GM21526 (cell line): Measurements from ENCODE around the gene APOM.

Experiments
- ATAC-seq: cut with Tn5 transposase; IDR thresholded peaks from one replicate; pipeline ENCODE4 v1.9.1; 2021; ENCODE audit warnings: moderate library complexity; ENCODE audit not compliant: unreplicated experiment, low FRiP score

The APOM gene

DNA sequence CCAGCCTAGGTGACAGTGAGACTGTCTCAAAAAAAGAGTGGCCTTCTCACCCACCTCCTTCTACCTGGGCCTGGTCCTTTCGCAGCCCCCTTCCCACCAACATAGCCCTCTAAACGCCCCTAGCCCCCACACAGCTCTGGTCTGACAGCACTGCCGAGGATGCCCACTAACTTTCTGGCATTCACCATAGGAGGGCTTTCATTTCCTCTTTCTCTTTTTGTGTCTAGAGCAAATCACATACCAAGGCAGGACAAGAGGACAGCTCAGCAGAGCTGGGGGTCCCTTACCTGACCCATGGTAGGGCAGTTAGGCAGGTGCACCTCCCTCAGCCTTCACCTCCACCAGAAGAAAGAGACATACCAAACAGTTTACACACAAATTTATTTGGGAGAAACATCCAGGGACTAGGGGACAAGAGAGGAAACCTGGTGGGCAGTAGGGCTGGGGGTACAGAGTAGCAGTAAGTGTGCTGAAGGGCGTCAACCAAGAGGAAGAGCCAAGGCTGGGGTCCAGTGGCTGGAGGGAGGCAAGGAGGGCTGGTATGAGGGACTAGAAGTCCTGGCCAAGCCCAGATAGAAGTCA lies 20.7 kb downstream of the APOM start:
- ATAC-seq, result no peak

DNA sequence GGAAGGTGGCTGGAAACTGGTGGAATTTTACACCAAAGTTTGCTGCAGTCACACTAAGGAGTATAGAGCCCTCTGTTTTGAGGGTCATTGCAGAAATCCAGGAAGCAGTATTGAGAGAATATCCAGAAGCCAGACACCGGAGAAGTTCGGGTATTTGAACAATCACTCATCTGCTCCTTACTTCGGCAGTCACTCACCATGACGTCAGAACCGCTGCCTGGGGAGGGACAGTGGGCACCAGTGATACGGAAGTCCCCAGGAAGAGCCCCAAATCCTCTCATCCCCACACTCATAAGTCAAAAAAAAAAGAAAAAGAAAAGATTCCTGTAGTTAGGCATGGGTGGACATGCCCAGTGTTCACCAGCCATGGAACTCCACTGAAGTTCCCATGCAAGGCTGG lies 21.2 kb downstream of the APOM start:
- ATAC-seq, result no peak

- no peak for ATAC-seq
Measured at GRCh38 chr6:31677955-31678354, 22.3 kb downstream of the APOM start.

- no peak for ATAC-seq
Measured at GRCh38 chr6:31680226-31681134, 24.8 kb downstream of the APOM start, which contains the start of gene LY6G5C. Gene LY6G5C, minus strand, starts transcription at chr6:31681067. Its CDS starts 694 bp downstream, at chr6:31680373.

GRCh38 chr6:31681135-31681671 lies 25.5 kb downstream of the APOM start:
- no peak for ATAC-seq

GRCh38 chr6:31683591-31683990 lies 27.9 kb downstream of the APOM start:
- ATAC-seq, result no peak

GRCh38 chr6:31686483-31686882 lies 30.8 kb downstream of the APOM start:
- ATAC-seq, result no peak

- no peak for ATAC-seq
Measured at GRCh38 chr6:31687321-31687720, 31.6 kb downstream of the APOM start.

DNA sequence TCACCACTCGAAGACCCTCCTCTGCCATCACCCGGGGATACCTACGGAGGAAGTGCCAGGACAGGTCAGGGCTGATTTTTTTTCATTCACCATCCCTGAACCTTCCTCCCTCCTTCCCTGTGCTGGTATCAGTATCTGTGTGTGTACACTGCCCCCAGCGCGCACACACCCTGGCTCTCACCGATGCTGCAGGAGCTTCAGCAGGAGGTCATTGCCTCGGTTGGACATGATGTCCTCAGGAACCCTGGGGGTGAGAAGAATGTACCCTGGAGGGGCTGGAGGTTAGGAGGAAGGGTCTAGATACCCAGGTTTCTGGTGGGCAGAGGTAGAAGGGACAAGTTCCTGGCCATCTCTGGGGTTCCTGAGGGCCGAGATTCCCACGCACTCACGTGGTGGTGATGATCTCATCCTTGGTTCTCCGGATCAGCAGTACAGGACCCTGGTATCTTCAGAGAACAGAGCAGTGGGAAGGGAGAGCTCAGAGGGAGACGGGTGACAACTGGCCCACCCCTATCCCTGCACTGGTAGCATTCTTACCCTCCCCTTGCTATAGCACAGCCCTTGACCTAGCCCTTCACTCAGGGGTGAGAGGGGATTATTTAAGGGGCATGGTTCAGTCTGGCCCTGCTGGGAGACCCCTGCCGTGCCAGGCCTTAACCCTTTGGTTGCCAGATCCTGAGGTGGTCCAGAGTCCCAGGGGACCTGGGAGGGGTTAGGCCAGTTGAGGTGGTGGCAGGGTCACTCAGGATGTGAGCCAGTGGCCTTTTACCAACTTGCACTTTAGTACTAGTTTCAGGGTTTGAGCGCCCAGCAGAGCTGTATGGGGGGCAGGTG lies 32.4 kb downstream of the APOM start:
- no peak for ATAC-seq

GRCh38 chr6:31689249-31690110 lies 33.8 kb downstream of the APOM start:
- no peak for ATAC-seq

DNA sequence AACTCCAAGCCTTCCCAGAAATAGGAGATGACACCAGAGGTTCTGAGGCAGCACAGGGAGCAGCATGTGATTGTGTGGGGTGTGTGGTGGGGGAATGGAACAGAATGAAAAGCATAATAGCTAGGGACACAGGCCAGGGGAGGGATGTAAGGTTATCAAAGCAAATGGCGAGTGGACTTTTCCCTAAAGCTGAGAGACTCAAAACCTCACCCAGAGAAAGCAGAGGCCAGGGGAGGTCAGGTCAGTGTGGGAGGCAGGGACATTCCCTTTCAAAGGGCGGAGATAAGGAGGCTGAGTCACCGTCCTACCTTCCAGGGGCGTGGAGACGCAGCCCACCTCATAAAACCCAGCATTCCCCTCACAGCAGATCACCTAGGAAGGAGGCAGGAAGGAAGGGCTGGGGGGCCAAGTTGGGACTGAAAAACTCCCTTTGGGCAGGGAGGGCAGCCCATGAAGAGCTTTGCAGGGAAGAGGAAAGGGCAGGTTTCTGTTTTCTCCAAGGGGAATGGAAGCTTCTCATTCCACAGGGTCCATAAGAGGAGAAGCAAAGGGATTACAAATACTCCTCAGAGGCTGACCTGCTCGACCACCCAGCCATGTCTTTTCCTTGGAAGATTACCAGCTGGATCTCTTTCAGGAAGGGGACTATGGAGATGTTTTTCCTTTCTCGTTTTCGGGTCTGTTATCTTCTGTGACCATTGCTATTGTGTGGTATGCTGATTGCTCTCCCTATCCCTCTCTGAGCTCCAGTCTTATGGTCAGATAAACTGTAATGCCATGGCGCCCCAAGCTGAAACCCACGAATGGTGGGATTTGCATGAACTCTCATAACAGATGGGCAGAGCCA lies 34.8 kb downstream of the APOM start:
- no peak for ATAC-seq

- no peak for ATAC-seq
Measured at GRCh38 chr6:31691078-31691463, 35.4 kb downstream of the APOM start.

DNA sequence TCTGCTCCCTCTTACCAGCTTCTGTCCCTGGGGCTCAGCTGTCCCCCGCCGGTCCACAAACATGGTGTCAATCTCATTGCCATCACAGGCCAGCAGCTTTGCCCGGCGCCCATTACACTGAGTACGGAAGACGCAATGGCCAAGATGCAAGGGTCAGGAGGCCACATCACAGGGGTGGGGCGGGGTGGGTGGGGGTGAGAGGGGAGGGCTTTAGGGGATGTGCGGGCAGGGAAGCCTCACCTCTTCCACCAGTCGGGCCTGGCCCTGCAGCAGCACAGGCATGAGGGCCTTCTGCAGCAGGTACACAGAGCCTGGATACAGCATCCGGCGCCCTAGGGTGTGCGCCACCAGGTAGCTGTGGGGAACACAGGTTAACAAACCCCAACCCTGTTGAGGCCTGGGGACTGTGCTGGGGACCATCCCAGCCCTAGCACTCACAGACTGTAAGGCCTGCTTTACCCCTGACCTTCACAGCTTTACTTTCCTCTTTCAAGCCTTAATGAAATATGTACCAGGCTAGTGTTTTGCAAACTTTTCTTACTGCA lies 35.9 kb downstream of the APOM start:
- ATAC-seq, result no peak

GRCh38 chr6:31692353-31692752 lies 36.7 kb downstream of the APOM start:
- ATAC-seq, result no peak

DNA sequence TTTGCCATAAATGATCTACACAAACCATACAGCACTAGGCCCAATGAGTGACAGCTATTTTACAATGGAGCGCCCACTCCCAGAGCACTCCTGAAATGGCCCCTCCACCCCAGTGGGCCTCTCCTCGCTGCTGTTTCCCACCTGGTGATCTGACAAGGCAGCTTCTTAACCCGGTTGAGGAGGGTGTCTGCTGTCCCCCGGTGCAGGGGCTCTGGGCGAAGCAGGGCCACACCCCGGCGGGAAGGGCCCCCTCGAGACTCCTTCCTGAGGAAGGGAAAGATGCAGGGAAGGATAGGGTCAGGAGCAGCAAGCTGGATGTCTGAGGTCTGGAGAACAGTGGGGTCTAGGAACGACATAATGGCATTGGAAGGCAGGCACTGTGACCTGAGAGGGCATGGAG lies 37.2 kb downstream of the APOM start:
- ATAC-seq, result no peak

DNA sequence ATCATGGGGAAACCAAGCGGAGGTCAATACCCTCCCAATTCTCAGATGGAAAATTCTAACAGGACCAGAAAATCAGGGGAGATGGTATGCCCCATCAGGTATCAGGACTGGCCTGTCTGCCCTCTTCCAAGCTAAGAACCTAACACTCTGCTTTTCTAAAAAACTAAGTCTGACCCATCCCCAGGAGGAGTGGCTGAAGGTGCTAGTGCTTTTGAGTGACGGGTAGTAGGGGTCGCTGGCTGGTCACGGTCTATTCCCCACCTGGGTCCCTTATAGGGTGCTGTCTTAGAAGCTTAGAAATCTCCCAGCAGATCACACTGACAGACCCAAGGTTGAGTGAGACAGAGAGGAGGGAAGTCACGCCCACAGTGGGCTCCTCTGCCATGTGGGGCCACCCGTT lies 37.8 kb downstream of the APOM start:
- ATAC-seq, result no peak

DNA sequence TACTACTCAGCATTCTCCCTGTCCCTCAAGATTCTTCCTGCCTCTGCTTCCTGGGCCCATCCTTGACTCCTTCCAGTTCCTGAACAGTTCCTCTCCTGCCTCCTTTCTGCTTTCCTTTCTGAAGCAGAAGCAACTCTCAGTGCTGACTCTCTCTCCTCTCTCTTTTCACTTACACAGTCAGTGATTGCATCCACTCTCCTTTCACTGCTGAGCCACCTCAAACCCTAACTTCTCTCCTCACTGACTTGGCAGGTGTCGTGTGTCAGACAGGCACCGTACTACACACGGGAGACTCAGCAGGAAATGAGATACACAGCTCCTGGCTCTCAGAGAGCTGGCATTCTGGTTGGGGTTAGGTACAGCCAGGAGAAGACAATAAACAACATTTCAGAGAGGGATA lies 41.9 kb downstream of the APOM start:
- no peak for ATAC-seq

GRCh38 chr6:31700740-31701401 lies 45.2 kb downstream of the APOM start:
- ATAC-seq, result no peak
